Naive thymus-derived CD4-positive, alpha-beta T cell (primary cell): ENCODE results near the gene PITPNC1. TPM values are rescaled to one million over a fixed set of nuclear protein-coding genes. Genes with fewer than 3 reads are reported as not detected.

Experiments
- ATAC-seq: fragments of 150-1000 bp; cut with Tn5 transposase; 2 replicates; pipeline ENCODE4 v1.10.0; 2021; ENCODE audit warnings: mild to moderate bottlenecking, moderate library complexity
- CTCF ChIA-PET: fragments of 350-600 bp; sonication (Branson Sonifier 250); formaldehyde crosslinking; loops from one replicate; lab custom pipeline; 2021; ENCODE audit warnings: antibody characterized with exemption; lab: Charles Lee
- POLR2A ChIA-PET: fragments of 350-600 bp; sonication (Branson Sonifier 250); formaldehyde crosslinking; loops from one replicate; lab custom pipeline; 2021; ENCODE audit warnings: antibody characterized with exemption, inconsistent platforms; lab: Charles Lee
- DNase-seq, 9 donors: peaks; one replicate each; pipeline versions ENCODE4 v3.0.0 to v3.0.0-alpha.2; 2020 to 2022; ENCODE audit warnings: mixed read lengths in 1 of 9
- H3K27ac ChIP-seq: one replicate; pipeline ENCODE4 v1.7.0; 2013; ENCODE audit warnings: mild to moderate bottlenecking, low read depth, low read length, moderate library complexity
- H3K27me3 ChIP-seq, 2 donors: one replicate each; pipeline ENCODE4 v1.7.0; 2013; ENCODE audit warnings: low read length in 2 of 2, mild to moderate bottlenecking in 2 of 2, moderate library complexity in 2 of 2; ENCODE audit not compliant: control insufficient read depth in 2 of 2, insufficient read depth in 2 of 2
- H3K36me3 ChIP-seq, 3 experiments: 1 replicate in 2 of 3; 2 replicates in 1 of 3; pipeline ENCODE4 v1.7.0; 2013; ENCODE audit warnings: low read length in 3 of 3, mild to moderate bottlenecking in 3 of 3, moderate library complexity in 1 of 3; ENCODE audit not compliant: insufficient read depth in 3 of 3, control insufficient read depth in 2 of 3
- H3K4me1 ChIP-seq, 2 donors: one replicate each; pipeline ENCODE4 v1.7.0; 2013; ENCODE audit warnings: low read length in 2 of 2, mild to moderate bottlenecking in 2 of 2, moderate library complexity in 1 of 2; ENCODE audit not compliant: control insufficient read depth in 2 of 2, insufficient read depth in 2 of 2
- H3K4me3 ChIP-seq: 2 replicates; pipeline ENCODE4 v1.7.0; 2013; ENCODE audit warnings: mild to moderate bottlenecking, low read length
- H3K9me3 ChIP-seq, 3 experiments: 1 replicate in 2 of 3; 2 replicates in 1 of 3; pipeline ENCODE4 v1.7.0; 2013; ENCODE audit warnings: low read length in 3 of 3; ENCODE audit not compliant: control insufficient read depth in 2 of 3
- H3K27ac Mint-ChIP-seq, 9 donors: one replicate each; pipeline ENCODE4 v1.8.0; 2020 to 2022; ENCODE audit warnings: mixed read lengths in 9 of 9, mild to moderate bottlenecking in 8 of 9, moderate library complexity in 5 of 9, inconsistent platforms in 2 of 9
- H3K27me3 Mint-ChIP-seq, 5 donors: one replicate each; pipeline ENCODE4 v1.8.0; 2021 to 2022; ENCODE audit warnings: mixed read lengths in 5 of 5, mild to moderate bottlenecking in 1 of 5
- H3K36me3 Mint-ChIP-seq, 5 donors: one replicate each; pipeline ENCODE4 v1.8.0; 2020 to 2022; ENCODE audit warnings: mixed read lengths in 5 of 5, mild to moderate bottlenecking in 3 of 5, inconsistent platforms in 1 of 5
- H3K4me1 Mint-ChIP-seq, 7 donors: one replicate each; pipeline ENCODE4 v1.8.0; 2020 to 2022; ENCODE audit warnings: mixed read lengths in 7 of 7, mild to moderate bottlenecking in 3 of 7, inconsistent platforms in 1 of 7
- H3K4me3 Mint-ChIP-seq, 10 donors: one replicate each; pipeline ENCODE4 v1.8.0; 2020 to 2022; ENCODE audit warnings: mild to moderate bottlenecking in 10 of 10, mixed read lengths in 10 of 10, moderate library complexity in 6 of 10, inconsistent platforms in 2 of 10
- H3K9me3 Mint-ChIP-seq, 11 donors: one replicate each; pipeline ENCODE4 v1.8.0; 2020 to 2022; ENCODE audit warnings: mixed read lengths in 11 of 11, mild to moderate bottlenecking in 4 of 11, inconsistent platforms in 1 of 11, moderate library complexity in 1 of 11
- intact Hi-C, 2 donors: fragments of 100-400 bp; cut with micrococcal nuclease; formaldehyde crosslinking; loops; one replicate each; pipeline ENCODE4 v1.15.1; 2023
- polyA plus RNA-seq, 2 donors: library from polyadenylated mRNA; unstranded; fragments of 300-500 nt; fragmentation: Illumina TruSeq; gene quantifications; one replicate each; pipeline ENCODE4 v1.2.3, GENCODE V29; 2021
- total RNA-seq, 6 experiments: library from RNA in 5 of 6; stranded (reverse) in 5 of 6; gene quantifications; 1 replicate in 5 of 6; 2 replicates in 1 of 6; pipeline ENCODE4 v1.2.3 and lab custom pipeline; 2021 to 2026

Gene PITPNC1
- total and polyA plus RNA-seq, 7 experiments from 2014 or later: 53.1 to 148 (median 102) TPM

- intact Hi-C loops: no loop called here
- no peaks in the 10 kb centered on the region for H3K9me3 ChIP-seq
- CTCF ChIA-PET: no interaction called here
These were observed 171.6 kb downstream of the PITPNC1 start for GRCh38 chr17:67548693-67549092.

GRCh38 chr17:67549820-67550219, 172.7 kb downstream of the PITPNC1 start:
- H3K4me3 Mint-ChIP-seq: no peak overlapping the region
- ATAC-seq: no peak
- no peaks in the 10 kb centered on the region for H3K9me3 Mint-ChIP-seq
- H3K27ac Mint-ChIP-seq: peak overlapping the region in 3 of 9 donors; percentile 42 to 78 (median 47)
- peaks cover 12 to 57% (median 45%) of the 10 kb centered on the region in 7 donors for H3K4me1 Mint-ChIP-seq
- Histone ChIP-seq H3K36me3 (peaks cover 0 to 9% (median 0%) of the 10 kb centered on the region in 3 experiments), H3K4me1 (no peaks in the 10 kb centered on the region), H3K9me3 (no peaks in the 10 kb centered on the region), H3K27me3 (no peaks in the 10 kb centered on the region), H3K4me3 (no peak overlapping the region), H3K27ac (no peak overlapping the region)
- no peak for DNase-seq
- H3K27me3 Mint-ChIP-seq: no peaks in the 10 kb centered on the region
- POLR2A ChIA-PET: interaction anchor here (1.3 kb wide), 1 partner anchor 144 kb away, joined by 3 read pairs; no protein-coding TSS in a partner anchor
- intact Hi-C loops: no loop called here
- H3K36me3 Mint-ChIP-seq: peaks cover 0 to 66% (median 36%) of the 10 kb centered on the region in 5 donors
- CTCF ChIA-PET: interaction anchor here (0.7 kb wide), 1 partner anchor 171 kb away, joined by 4 read pairs; no protein-coding TSS in a partner anchor

More at GRCh38 chr17:67548693-67549092, 171.6 kb downstream of the PITPNC1 start:
- no peaks in the 10 kb centered on the region for H3K9me3 Mint-ChIP-seq
- peaks cover 0 to 59% (median 29%) of the 10 kb centered on the region in 5 donors for H3K36me3 Mint-ChIP-seq
- H3K27me3 Mint-ChIP-seq: no peaks in the 10 kb centered on the region
- Histone ChIP-seq H3K4me1 (no peaks in the 10 kb centered on the region), H3K36me3 (peaks cover 0 to 9% (median 0%) of the 10 kb centered on the region in 3 experiments), H3K27me3 (no peaks in the 10 kb centered on the region), H3K27ac (no peak overlapping the region), H3K4me3 (no peak overlapping the region)
- peaks cover 12 to 58% (median 45%) of the 10 kb centered on the region in 7 donors for H3K4me1 Mint-ChIP-seq
- H3K27ac Mint-ChIP-seq: peak overlapping the region in 5 of 9 donors; percentile 17 to 72 (median 53)
- peak overlapping the region in 1 of 10 donors; percentile 14 for H3K4me3 Mint-ChIP-seq
- no peak for DNase-seq
- no peak for ATAC-seq
- POLR2A ChIA-PET: no interaction called here

- POLR2A ChIA-PET: no interaction called here
- intact Hi-C loops: no loop called here
These were observed 177.6 kb downstream of the PITPNC1 start for GRCh38 chr17:67554634-67555033.

GRCh38 chr17:67555855-67556254, 178.8 kb downstream of the PITPNC1 start:
- intact Hi-C loops: no loop called here
- DNase-seq (no peak), ATAC-seq (no peak)
- ChIA-PET CTCF (no interaction called here), POLR2A (no interaction called here)
- Histone ChIP-seq H3K4me3 (no peak overlapping the region), H3K27me3 (no peaks in the 10 kb centered on the region), H3K9me3 (peaks cover 0 to 5% (median 0%) of the 10 kb centered on the region in 3 experiments), H3K4me1 (peaks cover 0 to 6% of the 10 kb centered on the region in 2 donors), H3K36me3 (peaks cover 0 to 28% (median 0%) of the 10 kb centered on the region in 3 experiments), H3K27ac (no peak overlapping the region)
- Mint-ChIP-seq H3K9me3 (peaks cover 0 to 11% (median 3%) of the 10 kb centered on the region in 11 donors), H3K27me3 (no peaks in the 10 kb centered on the region), H3K36me3 (peaks cover 6 to 69% (median 57%) of the 10 kb centered on the region in 5 donors), H3K4me3 (peak overlapping the region in 1 of 10 donors; percentile 34), H3K4me1 (peaks cover 0 to 36% (median 30%) of the 10 kb centered on the region in 7 donors), H3K27ac (peak overlapping the region in 1 of 9 donors; percentile 1)

More at GRCh38 chr17:67554634-67555033, 177.6 kb downstream of the PITPNC1 start:
- CTCF ChIA-PET: interaction anchor here (0.6 to 1.0 kb wide), 2 partner anchors 179 to 260 kb away, joined by 3 read pairs; no protein-coding TSS in a partner anchor
- Mint-ChIP-seq H3K9me3 (peaks cover 0 to 11% (median 3%) of the 10 kb centered on the region in 11 donors), H3K27me3 (no peaks in the 10 kb centered on the region), H3K4me1 (peaks cover 5 to 42% (median 32%) of the 10 kb centered on the region in 7 donors), H3K27ac (peak overlapping the region in 2 of 9 donors; percentile 33 to 82), H3K36me3 (peaks cover 6 to 78% (median 53%) of the 10 kb centered on the region in 5 donors), H3K4me3 (no peak overlapping the region)
- ATAC-seq (no peak), DNase-seq (no peak)
- no peak overlapping the region for H3K27ac ChIP-seq
- H3K27me3 ChIP-seq: no peaks in the 10 kb centered on the region
- H3K4me1 ChIP-seq: no peaks in the 10 kb centered on the region
- H3K36me3 ChIP-seq: peaks cover 0 to 28% (median 0%) of the 10 kb centered on the region in 3 experiments
- no peak overlapping the region for H3K4me3 ChIP-seq
- H3K9me3 ChIP-seq: peaks cover 0 to 5% (median 0%) of the 10 kb centered on the region in 3 experiments

- no peak overlapping the region for H3K4me3 ChIP-seq
- ATAC-seq (no peak), DNase-seq (no peak)
- Mint-ChIP-seq H3K27me3 (no peaks in the 10 kb centered on the region), H3K27ac (peak overlapping the region in 8 of 9 donors; percentile 1 to 68 (median 23)), H3K9me3 (peaks cover 0 to 11% (median 3%) of the 10 kb centered on the region in 11 donors), H3K36me3 (peaks cover 7 to 59% (median 52%) of the 10 kb centered on the region in 5 donors), H3K4me3 (no peak overlapping the region), H3K4me1 (peaks cover 0 to 33% (median 23%) of the 10 kb centered on the region in 7 donors)
- peaks cover 0 to 6% of the 10 kb centered on the region in 2 donors for H3K4me1 ChIP-seq
- no peak overlapping the region for H3K27ac ChIP-seq
- H3K9me3 ChIP-seq: peaks cover 0 to 5% (median 0%) of the 10 kb centered on the region in 3 experiments
- no peaks in the 10 kb centered on the region for H3K27me3 ChIP-seq
- intact Hi-C loops: no loop called here
- CTCF ChIA-PET: interaction anchor here (0.7 to 1.1 kb wide), 2 partner anchors 14 to 182 kb away, joined by 3 read pairs; no protein-coding TSS in a partner anchor
- H3K36me3 ChIP-seq: peaks cover 0 to 24% (median 3%) of the 10 kb centered on the region in 3 experiments
- POLR2A ChIA-PET: no interaction called here
These were observed 180.2 kb downstream of the PITPNC1 start for GRCh38 chr17:67557052-67557845.

GRCh38 chr17:67557921-67558320, 180.8 kb downstream of the PITPNC1 start:
- ATAC-seq (no peak), DNase-seq (no peak)
- Mint-ChIP-seq H3K27me3 (no peaks in the 10 kb centered on the region), H3K9me3 (peaks cover 0 to 11% (median 3%) of the 10 kb centered on the region in 11 donors), H3K27ac (peak overlapping the region in 8 of 9 donors; percentile 1 to 68 (median 20)), H3K36me3 (peaks cover 11 to 58% (median 52%) of the 10 kb centered on the region in 5 donors), H3K4me3 (no peak overlapping the region), H3K4me1 (peaks cover 0 to 34% (median 27%) of the 10 kb centered on the region in 7 donors)
- Histone ChIP-seq H3K4me3 (no peak overlapping the region), H3K9me3 (peaks cover 0 to 5% (median 0%) of the 10 kb centered on the region in 3 experiments), H3K36me3 (peaks cover 0 to 27% (median 3%) of the 10 kb centered on the region in 3 experiments), H3K27ac (no peak overlapping the region), H3K27me3 (no peaks in the 10 kb centered on the region), H3K4me1 (peaks cover 0 to 6% of the 10 kb centered on the region in 2 donors)
- intact Hi-C loops: no loop called here
- ChIA-PET CTCF (interaction anchor here (0.7 kb wide), 1 partner anchor 14 kb away, joined by 3 read pairs; no protein-coding TSS in a partner anchor), POLR2A (interaction anchor here (0.6 kb wide), 1 partner anchor 83 kb away, joined by 4 read pairs; no protein-coding TSS in a partner anchor)
